Thyroid gland (tissue), 4 donors: ENCODE data around the gene ZNF407.

Experiments
- POLR2A ChIP-seq, 2 donors: fragments of 450-650 bp; IDR thresholded peaks; one replicate each; pipeline ENCODE4 v1.6.1; 2017; ENCODE audit warnings: antibody characterized with exemption in 2 of 2, mild to moderate bottlenecking in 2 of 2, moderate library complexity in 1 of 2
- TF ChIP-seq, protein P1 (sequence below), 6 experiments: fragments of 200-600 bp in 3 of 6; fragments of 450-650 bp in 3 of 6; sonication (generic) in 3 of 6; IDR thresholded peaks; one replicate each; pipeline ENCODE4 v1.5.1; 2016 to 2019; ENCODE audit warnings: antibody characterized with exemption in 6 of 6, mild to moderate bottlenecking in 2 of 6, inconsistent platforms in 1 of 6, moderate library complexity in 1 of 6

DNA sequence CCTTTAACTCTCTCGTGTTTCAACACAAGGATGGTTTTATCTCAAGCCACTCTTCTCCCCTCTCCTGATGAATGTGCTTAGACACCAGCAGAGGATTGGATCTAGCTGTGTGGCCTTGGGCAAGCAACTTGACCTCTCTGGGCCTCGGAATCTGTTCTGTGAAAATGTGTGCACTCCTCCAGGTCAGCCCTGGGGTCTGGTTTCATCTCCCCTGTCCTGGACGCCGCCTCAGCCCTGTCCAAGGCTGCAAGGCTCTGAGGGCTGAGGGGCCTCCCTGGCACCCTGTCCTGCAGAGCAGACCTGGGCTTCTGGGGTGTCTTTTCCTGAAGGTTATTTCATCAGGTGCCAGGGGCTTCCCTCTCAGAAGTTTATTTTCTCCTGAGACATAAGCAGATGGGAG lies 34.9 kb upstream of the ZNF407 start:
- no peak for TF ChIP-seq POLR2A (IDR thresholded peaks at IDR 0.05)
- TF ChIP-seq, protein P1, sequence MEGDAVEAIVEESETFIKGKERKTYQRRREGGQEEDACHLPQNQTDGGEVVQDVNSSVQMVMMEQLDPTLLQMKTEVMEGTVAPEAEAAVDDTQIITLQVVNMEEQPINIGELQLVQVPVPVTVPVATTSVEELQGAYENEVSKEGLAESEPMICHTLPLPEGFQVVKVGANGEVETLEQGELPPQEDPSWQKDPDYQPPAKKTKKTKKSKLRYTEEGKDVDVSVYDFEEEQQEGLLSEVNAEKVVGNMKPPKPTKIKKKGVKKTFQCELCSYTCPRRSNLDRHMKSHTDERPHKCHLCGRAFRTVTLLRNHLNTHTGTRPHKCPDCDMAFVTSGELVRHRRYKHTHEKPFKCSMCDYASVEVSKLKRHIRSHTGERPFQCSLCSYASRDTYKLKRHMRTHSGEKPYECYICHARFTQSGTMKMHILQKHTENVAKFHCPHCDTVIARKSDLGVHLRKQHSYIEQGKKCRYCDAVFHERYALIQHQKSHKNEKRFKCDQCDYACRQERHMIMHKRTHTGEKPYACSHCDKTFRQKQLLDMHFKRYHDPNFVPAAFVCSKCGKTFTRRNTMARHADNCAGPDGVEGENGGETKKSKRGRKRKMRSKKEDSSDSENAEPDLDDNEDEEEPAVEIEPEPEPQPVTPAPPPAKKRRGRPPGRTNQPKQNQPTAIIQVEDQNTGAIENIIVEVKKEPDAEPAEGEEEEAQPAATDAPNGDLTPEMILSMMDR (IDR thresholded peaks at IDR 0.05) = no peak
